GM13977 (cell line): ENCODE results near the gene USP24.

ENCODE experiments used
- DNase-seq: peaks from one replicate; pipeline ENCODE4 v3.0.0; 2012; ENCODE audit warnings: low spot score
- in situ Hi-C: fragments of 300-500 bp; cut with MboI; formaldehyde crosslinking; loops from one replicate; pipeline ENCODE4 v1.12.0; 2022; ENCODE audit warnings: low sequenced_read_pairs, low pct_unique_long_range_greater_than_20kb, mixed read lengths, inconsistent platforms; ENCODE audit not compliant: unreplicated experiment
- TF ChIP-seq, protein P1 (sequence below): IDR thresholded peaks from 2 replicates; pipeline ENCODE4 v1.5.1; 2012; ENCODE audit warnings: mild to moderate bottlenecking, control low read depth; ENCODE audit not compliant: insufficient read depth; ENCODE audit errors: extremely low read depth, missing control alignments

The USP24 gene

DNA sequence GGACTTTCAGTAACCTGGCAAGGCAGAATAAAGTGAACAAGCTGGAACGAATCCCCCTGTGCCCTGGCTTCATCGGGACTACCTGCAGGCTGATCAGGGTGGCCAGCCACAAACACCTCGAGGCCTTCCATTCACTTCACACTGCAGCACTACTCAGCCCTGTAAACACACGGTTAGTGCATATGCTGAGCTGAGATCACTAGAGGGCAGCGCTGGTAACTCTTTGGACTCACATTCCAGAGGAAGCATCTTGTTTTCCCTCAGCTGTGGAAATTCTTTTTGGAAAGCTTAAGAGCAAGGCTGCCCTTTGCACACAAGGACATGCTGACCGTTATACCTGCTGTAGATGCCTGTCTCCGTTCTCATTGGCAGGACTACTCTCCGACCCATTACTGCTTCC lies 143.7 kb downstream of the USP24 start:
- in situ Hi-C loops: no loop called here
- no peak for DNase-seq
- TF ChIP-seq, protein P1, sequence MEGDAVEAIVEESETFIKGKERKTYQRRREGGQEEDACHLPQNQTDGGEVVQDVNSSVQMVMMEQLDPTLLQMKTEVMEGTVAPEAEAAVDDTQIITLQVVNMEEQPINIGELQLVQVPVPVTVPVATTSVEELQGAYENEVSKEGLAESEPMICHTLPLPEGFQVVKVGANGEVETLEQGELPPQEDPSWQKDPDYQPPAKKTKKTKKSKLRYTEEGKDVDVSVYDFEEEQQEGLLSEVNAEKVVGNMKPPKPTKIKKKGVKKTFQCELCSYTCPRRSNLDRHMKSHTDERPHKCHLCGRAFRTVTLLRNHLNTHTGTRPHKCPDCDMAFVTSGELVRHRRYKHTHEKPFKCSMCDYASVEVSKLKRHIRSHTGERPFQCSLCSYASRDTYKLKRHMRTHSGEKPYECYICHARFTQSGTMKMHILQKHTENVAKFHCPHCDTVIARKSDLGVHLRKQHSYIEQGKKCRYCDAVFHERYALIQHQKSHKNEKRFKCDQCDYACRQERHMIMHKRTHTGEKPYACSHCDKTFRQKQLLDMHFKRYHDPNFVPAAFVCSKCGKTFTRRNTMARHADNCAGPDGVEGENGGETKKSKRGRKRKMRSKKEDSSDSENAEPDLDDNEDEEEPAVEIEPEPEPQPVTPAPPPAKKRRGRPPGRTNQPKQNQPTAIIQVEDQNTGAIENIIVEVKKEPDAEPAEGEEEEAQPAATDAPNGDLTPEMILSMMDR: peak; percentile 55

DNA sequence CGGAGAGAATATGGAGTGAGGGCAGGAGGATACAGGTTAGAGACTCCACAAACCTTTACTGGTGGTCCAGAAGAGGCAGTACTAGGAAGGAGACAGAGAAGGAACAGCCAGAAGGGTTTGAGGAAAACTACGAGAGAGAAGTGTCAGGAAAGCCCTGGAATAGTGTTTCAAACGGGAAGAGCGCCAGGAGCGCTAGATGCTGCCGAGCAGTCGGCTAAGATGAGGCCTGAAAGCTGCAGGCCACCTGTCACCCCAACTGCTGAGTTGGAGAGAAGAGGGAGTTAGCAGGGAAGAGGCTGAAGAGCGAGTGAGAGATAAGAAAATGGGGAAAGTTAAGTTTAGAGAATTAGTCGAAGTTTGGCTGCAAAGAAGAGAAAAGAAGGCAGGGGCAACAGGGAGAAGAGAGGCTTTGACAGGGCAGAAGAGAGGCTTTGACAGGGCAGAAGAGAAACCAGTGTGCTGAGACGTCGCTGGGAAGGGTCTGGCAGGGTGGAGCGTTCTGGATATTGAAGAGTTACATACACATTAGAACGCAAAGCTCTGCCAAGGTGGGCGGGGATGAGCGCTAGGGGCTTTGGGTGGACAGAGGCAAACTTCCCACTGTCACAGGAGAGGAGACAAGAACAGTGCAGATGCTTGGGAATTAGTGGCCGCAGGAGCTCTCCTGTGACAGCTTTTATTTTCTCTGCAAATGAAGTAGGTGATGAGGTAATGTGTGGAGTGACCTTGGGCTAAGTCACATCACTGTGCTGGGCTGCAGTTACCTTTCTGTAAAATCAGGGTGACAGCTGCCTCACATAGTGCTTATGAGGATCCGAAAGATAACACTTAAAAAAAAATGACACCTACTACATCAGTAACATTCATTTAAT lies 144.6 kb downstream of the USP24 start:
- DNase-seq: no peak
- TF ChIP-seq, protein P1: no peak
- in situ Hi-C loops: no loop called here

DNA sequence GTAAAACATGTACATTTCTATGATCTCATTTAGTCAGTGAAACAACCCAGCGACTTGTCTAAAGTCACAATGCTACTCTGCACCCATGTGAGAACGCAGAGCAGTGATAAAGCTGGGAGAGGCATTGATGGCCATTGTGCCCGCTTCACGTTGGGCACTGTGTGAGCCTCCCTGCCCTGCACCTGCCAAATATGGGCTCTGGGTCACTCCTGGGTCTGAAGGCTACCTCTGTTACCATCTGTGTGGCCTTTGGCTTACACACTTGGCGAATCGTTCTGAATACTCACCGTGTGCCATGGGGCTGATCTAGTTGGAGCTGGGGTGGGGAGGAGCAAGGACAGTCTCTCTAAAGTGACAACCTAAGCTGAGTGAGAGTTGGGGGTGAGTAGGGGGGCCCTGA lies 145.9 kb downstream of the USP24 start:
- DNase-seq: no peak
- in situ Hi-C loops: no loop called here
- TF ChIP-seq, protein P1: no peak

DNA sequence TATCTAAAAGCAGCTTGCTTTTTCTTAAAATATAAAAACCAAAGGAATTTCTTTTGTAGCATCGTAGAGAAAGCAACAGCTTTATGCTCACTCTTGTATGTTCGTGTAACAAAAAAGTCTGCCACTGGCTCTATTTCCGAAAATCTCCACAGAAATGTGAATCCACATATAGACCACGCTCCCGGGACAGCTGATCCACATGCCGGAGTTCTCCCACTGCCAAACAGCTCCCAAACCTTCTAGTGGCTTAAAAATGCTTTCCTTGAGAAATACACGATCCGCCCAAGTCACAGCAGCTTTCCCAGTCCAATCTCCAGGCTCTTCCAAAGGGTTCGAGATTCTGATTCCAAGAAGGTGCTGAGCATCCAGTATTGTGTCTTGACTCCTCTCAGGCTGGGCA lies 146.5 kb downstream of the USP24 start:
- TF ChIP-seq, protein P1: no peak
- in situ Hi-C loops: no loop called here
- DNase-seq: no peak

DNA sequence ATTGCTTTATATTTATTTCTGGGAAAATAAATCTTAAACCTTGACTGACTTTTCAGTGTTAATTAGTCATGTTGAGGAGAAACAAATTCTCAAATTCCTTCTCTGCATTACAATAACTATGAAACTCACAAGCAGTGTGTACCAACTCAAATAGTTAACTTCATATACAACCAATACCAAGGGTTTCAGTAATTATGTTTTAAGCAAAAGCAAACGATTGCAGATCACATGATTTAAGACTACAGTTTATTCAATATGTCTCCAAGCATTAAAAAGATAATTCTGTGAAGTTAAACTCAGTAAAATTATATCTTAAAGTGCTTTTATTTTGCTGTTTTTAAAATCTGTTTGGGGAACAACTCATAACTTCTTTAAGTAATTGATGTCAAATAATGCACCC lies 147.2 kb downstream of the USP24 start:
- TF ChIP-seq, protein P1: no peak
- no peak for DNase-seq
- in situ Hi-C loops: no loop called here

DNA sequence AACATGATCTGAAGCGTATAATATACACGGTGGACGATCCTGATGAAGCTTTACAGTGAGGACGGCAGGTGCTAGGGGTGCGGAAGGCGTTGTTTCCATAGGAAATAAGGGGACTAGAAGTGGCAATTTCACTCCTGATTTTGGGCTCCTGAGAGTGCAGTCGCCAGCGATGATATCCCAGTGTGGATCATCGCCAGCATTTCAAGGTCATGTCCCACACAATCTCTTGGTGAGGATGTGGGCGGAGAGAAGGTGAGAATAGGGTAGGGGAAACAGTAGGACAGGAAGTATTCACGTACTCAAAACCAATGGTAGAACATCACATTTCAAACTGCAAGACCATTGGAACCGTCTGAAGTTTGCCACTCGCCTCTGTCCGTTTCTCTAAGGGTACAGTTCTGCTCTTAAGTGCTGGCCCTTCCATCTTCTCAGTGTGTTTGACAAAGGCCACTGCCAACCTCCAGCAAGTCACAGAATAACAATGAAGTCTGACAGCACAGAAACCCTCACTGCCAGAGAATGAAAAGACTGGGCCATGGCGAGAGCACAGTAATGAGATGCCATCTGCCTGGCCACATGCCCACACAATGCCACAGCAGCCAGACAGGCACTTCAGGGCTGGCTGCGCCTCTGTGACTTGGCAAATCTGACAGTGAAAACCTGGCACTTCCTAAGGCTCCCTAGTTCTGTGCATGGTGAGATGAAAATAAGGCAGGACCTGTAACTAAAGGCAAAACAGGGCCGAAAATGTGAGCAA lies 148.0 kb downstream of the USP24 start:
- TF ChIP-seq, protein P1: no peak
- in situ Hi-C loops: no loop called here
- DNase-seq: no peak
